HUES48 (cell line): ENCODE results near the gene SPATA22.
"Not testable (repeated sequence)": the region's sequence is repeated elsewhere in the genome, so short reads cannot be mapped to it uniquely, and the experiment has no call there.

ENCODE experiments used
- H3K27ac ChIP-seq: one replicate; pipeline ENCODE4 v1.7.0; 2013; ENCODE audit warnings: low read depth, low read length, inconsistent platforms
- H3K27me3 ChIP-seq: 2 replicates; pipeline ENCODE4 v1.6.1; 2013; ENCODE audit warnings: mild to moderate bottlenecking, low read length; ENCODE audit not compliant: control insufficient read depth, insufficient read depth
- H3K36me3 ChIP-seq: 2 replicates; pipeline ENCODE4 v1.6.1; 2013; ENCODE audit warnings: low read length; ENCODE audit not compliant: control insufficient read depth, insufficient read depth
- H3K4me1 ChIP-seq: 2 replicates; pipeline ENCODE4 v1.6.1; 2013; ENCODE audit warnings: mild to moderate bottlenecking, low read length; ENCODE audit not compliant: control insufficient read depth, insufficient read depth
- H3K4me3 ChIP-seq: 2 replicates; pipeline ENCODE4 v1.5.1; 2013; ENCODE audit warnings: mild to moderate bottlenecking, low read depth, low read length
- H3K9ac ChIP-seq: 2 replicates; pipeline ENCODE4 v1.6.1; 2013; ENCODE audit warnings: mild to moderate bottlenecking, low read depth, low read length, moderate library complexity
- H3K9me3 ChIP-seq: 2 replicates; pipeline ENCODE4 v1.6.1; 2013; ENCODE audit warnings: low read length; ENCODE audit not compliant: control insufficient read depth, insufficient read depth

Gene SPATA22

DNA sequence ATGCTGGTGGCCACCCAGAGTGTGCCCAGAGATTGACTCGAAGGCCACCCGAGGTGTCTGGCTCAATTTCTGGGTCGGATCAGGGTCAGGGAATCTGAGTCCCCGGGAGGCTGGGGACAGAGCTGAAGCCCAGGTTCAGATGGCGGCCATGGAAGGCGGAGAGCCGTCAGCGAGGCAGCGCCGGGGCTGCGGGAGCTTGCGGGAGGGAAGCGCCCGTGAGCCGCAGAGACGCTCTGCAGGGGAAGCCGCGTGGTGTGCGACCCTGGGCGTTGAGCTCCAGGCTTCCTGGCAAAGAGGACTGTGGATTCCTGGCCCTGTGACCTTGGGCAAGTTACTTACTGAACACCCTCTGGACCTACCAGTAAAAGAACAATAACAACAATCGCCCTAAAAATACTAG lies 518 bp upstream of the SPATA22 start:
- H3K9ac ChIP-seq: no peak overlapping the region
- H3K36me3 ChIP-seq: no peaks in the 10 kb centered on the region
- H3K4me3 ChIP-seq: no peak overlapping the region
- H3K4me1 ChIP-seq: peaks cover 11% of the 10 kb centered on the region
- no peak overlapping the region for H3K27ac ChIP-seq
- no peaks in the 10 kb centered on the region for H3K9me3 ChIP-seq
- no peaks in the 10 kb centered on the region for H3K27me3 ChIP-seq

DNA sequence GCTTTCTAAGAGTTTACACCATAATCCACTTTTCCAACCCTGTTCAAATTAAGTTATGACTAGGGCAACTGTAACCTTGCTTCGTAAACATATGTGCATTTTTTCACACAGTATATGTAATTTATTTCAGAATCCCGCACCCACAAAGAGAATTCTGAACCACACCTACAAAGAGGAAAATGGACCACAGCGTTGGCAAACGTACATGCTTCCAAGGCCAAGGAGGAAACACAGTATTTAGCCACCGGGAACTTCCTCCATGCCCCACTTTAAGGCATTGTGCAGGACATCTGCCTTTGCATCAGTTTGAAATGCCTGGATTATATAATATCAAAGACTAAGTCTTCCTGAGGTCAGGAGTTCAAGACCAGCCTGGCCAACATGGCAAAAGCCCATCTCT lies 2.1 kb downstream of the SPATA22 start:
- Histone ChIP-seq H3K4me1 (no peaks in the 10 kb centered on the region), H3K36me3 (no peaks in the 10 kb centered on the region), H3K4me3 (no peak overlapping the region), H3K27ac (no peak overlapping the region), H3K27me3 (no peaks in the 10 kb centered on the region), H3K9ac (no peak overlapping the region), H3K9me3 (no peaks in the 10 kb centered on the region)

DNA sequence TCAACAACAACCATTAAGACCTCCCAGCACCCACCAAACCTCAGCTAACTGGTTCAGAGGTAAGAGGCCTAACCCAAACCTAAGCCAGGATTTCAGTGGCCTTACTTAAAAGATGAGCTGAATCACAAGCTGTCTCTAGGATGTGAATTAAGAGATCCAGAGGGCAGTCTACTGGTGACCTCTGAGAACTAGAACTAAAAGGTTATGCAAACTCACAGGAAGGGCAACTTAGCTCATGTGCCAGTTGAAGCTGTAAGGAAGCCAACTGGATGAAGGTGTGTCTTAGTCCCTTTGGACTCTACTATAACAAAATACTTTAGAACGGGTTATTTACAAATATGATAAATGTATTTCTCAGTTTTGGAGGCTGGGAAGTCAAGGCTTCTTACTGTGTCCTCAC lies 5.3 kb downstream of the SPATA22 start:
- H3K36me3 ChIP-seq, H3K27ac ChIP-seq, H3K4me1 ChIP-seq, H3K9ac ChIP-seq, H3K9me3 ChIP-seq, H3K4me3 ChIP-seq, H3K27me3 ChIP-seq: not testable (repeated sequence)

DNA sequence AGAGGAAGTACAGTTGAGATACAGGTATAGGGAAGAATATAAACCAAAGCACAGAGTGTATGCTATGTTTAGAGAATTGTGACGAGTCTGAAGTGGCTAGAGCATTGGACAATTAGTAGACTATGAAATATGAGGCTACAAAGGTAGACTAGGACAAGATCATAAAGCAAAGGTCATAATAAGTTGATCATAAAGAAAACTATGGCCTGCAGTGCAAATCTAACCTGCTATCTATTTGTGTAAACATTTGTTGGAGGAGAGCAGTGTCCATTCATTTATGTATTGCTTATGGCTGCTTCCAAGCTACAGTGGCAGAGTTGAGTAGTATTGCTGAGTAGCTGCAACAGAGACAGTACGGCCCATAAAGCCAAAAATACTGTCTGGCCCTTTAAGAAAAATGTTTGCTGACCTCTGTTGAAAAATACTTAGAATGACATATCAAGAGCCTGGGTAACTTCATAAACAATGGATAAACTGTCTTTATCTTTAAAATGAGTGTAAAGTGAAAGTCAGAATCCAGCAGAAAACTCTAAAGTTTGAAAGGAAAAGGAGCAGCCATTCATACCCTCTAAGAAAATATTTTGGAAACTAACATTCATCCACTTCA lies 23.5 kb downstream of the SPATA22 start:
- H3K27ac ChIP-seq: no peak overlapping the region

DNA sequence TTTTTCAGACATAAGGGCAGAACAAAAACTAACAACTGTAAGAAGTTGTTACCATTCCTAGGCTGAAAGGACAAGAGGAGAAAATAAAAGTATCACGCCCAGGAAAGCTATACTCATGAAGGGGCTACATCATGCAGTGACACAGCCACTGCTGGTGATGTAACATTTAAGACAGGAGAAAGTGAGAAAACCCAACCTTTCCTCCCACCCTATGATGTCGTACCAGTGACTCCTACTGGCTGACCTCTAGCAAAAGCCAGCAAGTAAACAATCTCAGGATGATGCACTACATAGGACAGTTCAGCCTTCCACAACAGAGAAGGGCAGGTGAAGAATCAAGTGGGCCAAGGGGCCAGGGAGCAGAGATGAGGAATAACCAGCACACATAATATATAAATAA lies 24.0 kb downstream of the SPATA22 start:
- H3K9ac ChIP-seq: no peak overlapping the region
- H3K27me3 ChIP-seq: no peaks in the 10 kb centered on the region
- H3K4me1 ChIP-seq: no peaks in the 10 kb centered on the region
- no peak overlapping the region for H3K4me3 ChIP-seq
- no peak overlapping the region for H3K27ac ChIP-seq
- no peaks in the 10 kb centered on the region for H3K36me3 ChIP-seq
- no peaks in the 10 kb centered on the region for H3K9me3 ChIP-seq

More for the DNA sequence above, 23.5 kb downstream of the SPATA22 start:
- H3K27me3 ChIP-seq: no peaks in the 10 kb centered on the region
- H3K9ac ChIP-seq: no peak overlapping the region
- H3K4me3 ChIP-seq: no peak overlapping the region
- no peaks in the 10 kb centered on the region for H3K36me3 ChIP-seq
- H3K9me3 ChIP-seq: no peaks in the 10 kb centered on the region
- H3K4me1 ChIP-seq: no peaks in the 10 kb centered on the region

DNA sequence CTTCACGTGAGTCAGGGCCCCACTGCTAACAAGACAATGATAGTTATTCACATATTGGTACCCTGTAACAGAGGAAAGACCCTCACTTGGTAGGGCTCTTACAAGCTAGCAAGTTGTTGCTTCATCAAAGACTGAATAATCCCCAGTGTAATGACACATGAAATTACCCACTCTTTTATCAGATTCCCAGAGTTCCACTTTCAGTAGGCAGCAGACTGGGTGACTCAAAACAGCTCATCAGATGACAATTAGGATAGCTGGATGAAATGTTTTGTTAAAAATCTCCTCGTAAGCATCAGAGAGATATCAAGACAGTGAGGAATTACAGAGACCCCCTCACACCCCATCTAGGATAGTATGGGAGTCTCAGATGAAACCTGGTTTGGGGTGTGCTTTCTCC lies 31.2 kb downstream of the SPATA22 start:
- H3K36me3 ChIP-seq: no peaks in the 10 kb centered on the region

DNA sequence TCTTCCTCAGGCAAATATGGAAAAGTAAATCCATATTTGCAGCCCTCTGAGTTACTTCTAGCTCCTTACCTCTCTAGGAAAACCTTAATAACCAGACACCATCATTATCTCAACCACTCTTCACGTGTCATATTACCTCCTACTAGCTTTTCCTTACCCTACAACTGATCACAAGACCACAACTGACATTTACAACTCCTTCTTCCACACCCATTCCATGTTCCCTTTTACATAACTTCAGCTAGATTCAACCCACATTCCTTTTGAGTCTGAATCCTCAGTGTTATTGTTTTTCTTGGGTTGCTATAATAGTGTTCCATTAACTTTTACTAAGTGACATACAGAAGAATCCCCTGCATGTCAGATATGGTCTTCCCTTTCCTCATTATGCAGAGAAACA lies 33.3 kb downstream of the SPATA22 start:
- Histone ChIP-seq H3K27ac (no peak overlapping the region), H3K9ac (no peak overlapping the region), H3K4me3 (no peak overlapping the region), H3K36me3 (no peaks in the 10 kb centered on the region), H3K9me3 (no peaks in the 10 kb centered on the region), H3K4me1 (no peaks in the 10 kb centered on the region), H3K27me3 (no peaks in the 10 kb centered on the region)

More for the DNA sequence above, 31.2 kb downstream of the SPATA22 start:
- H3K9ac ChIP-seq: no peak overlapping the region
- no peaks in the 10 kb centered on the region for H3K4me1 ChIP-seq
- no peaks in the 10 kb centered on the region for H3K9me3 ChIP-seq
- H3K27ac ChIP-seq: no peak overlapping the region
- H3K27me3 ChIP-seq: no peaks in the 10 kb centered on the region
- H3K4me3 ChIP-seq: no peak overlapping the region

DNA sequence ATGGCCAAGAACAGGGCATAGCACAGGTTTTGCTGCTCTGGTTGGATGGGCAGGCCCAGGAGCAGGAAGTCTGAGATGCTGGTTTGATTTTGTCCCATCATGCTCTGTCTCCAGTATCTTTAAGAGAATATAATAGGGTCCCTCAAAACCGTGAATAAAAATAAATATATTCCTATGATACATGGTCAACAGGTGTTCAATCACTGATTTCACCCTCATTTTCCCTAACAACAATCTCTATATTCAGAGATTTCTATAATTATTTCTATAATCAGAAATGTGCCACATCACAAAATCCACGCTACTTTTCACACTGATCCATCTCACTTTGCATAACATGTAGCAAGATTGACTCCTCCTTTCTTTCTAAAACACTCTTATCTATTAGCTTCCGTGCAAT lies 37.9 kb downstream of the SPATA22 start, which contains the start of gene OR1E2:
Gene OR1E2, minus strand, starts transcription at position 101 of the 400 bp plus-strand sequence. Its CDS starts 0 bp downstream, at position 101.
- no peak within 1 kb of the TSS for H3K27ac ChIP-seq
- no peak within 1 kb of the TSS for H3K4me3 ChIP-seq
- no peaks in the 10 kb centered on the region for H3K36me3 ChIP-seq
- no peak within 1 kb of the TSS for H3K9ac ChIP-seq
- H3K9me3 ChIP-seq: peaks cover 14% of the 10 kb centered on the region; the same call in 1 of the 2 replicates
- H3K4me1 ChIP-seq: no peaks in the 10 kb centered on the region
- no peaks in the 10 kb centered on the region for H3K27me3 ChIP-seq

DNA sequence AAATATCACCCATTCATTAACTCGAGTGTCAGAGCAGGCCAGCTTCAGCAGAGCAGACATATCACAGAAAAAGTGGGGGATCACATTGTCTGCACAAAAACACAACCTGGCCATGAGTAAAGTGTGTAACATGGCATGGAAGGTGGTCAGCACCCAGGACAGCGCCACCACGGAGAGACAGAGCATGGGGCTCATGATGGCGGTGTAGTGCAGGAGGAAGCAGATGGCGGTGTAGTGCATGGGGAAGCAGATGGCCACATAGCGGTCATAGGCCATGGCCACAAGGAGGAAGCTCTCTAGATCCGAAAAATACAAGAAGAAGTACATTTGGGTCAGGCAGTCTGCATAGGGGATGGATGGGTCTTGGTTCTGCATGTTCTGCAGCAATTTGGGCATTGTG lies 38.4 kb downstream of the SPATA22 start:
- H3K27me3 ChIP-seq, H3K4me3 ChIP-seq, H3K9ac ChIP-seq, H3K27ac ChIP-seq, H3K4me1 ChIP-seq, H3K36me3 ChIP-seq: not testable (repeated sequence)
- peaks cover 14% of the 10 kb centered on the region; the same call in 1 of the 2 replicates for H3K9me3 ChIP-seq

DNA sequence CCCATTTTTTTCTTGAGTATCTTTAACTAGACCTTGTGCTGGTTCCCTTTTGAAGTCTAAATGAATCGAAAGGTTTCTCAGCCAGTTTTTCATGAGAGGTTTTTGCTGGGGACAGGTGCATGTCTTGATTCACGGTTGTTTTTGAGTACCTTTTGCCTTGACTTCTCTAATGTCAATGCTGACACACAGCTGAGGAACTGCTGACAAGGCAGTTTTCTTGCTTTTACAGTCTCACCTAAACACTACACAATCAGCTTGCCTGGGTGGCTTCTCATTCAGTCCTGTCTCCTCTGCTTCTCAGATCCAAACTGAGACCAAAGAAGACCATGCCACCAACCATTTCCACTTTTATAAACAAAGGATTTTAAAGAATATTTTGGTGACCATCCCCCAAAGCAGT lies 53.4 kb downstream of the SPATA22 start:
- H3K4me1 ChIP-seq: no peaks in the 10 kb centered on the region
- no peak overlapping the region for H3K9ac ChIP-seq
- H3K36me3 ChIP-seq: no peaks in the 10 kb centered on the region
- H3K9me3 ChIP-seq: peaks cover 40% of the 10 kb centered on the region
- H3K4me3 ChIP-seq: no peak overlapping the region
- no peak overlapping the region for H3K27ac ChIP-seq
- H3K27me3 ChIP-seq: no peaks in the 10 kb centered on the region

DNA sequence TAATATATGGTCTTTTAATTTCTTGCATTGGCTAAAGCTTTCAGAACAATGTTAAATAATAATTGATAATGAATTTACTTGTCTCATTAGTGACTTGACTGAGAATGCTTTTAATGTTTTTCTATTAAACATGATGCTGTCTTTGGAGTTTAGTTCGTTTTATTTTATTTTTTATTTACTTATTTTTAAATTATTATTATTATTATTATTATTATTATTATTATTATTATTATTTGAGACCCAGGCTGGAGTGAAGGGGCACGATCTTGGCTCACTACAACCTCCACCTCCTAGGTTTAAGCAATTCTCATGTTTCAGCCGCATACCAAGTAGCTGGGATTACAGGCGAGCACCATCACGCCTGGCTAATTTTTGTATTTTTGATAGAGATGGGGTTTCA lies 56.0 kb downstream of the SPATA22 start:
- no peaks in the 10 kb centered on the region for H3K27me3 ChIP-seq
- H3K36me3 ChIP-seq: no peaks in the 10 kb centered on the region
- H3K27ac ChIP-seq: no peak overlapping the region
- no peak overlapping the region for H3K9ac ChIP-seq
- H3K4me1 ChIP-seq: no peaks in the 10 kb centered on the region
- H3K4me3 ChIP-seq: no peak overlapping the region
- peaks cover 18% of the 10 kb centered on the region for H3K9me3 ChIP-seq
